ENCODE results near the gene ATP5MC2.
"Not testable (repeated sequence)": the region's sequence is repeated elsewhere in the genome, so short reads cannot be mapped to it uniquely, and the experiment has no call there.

Gene ATP5MC2

DNA sequence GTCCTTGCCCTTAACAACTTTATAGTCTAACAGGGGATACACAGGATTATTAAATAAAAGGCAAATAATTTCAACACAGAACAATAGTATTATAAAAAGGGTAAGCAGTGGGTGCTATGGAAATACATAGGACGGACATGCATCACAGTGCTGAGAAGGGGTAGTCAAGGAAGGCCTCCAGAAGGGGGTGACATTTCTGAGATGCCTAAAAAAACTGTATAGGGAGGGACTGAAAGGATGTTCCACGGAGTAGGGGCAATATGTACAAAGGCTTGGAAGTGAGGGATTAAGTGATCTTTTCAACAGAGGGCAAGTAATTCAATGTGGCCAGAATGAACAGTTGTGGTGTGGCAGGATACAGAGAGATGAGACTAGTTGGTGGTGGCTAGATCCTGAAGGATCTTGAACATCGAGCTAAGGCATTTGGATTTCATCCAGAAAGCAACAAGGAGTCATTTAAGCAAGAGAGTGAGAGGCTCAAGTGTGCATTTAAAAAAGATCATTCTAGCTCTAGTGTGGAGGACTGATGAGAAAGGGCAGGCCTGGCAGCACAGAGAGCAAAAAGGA is 8.9 kb upstream of the ATP5MC2 start:
- Histone ChIP-seq H3K36me3 (ENCODE audit: control insufficient read depth, insufficient read depth, low read length) (no peaks in the 10 kb centered on the region), H3K27ac (ENCODE audit: low read depth, low read length) (no peak overlapping the region), H3K4me1 (ENCODE audit: control insufficient read depth, insufficient read depth, low read length) (no peaks in the 10 kb centered on the region), H3K9ac (ENCODE audit: low read length) (no peak overlapping the region), H3K27me3 (ENCODE audit: control insufficient read depth, insufficient read depth, low read length) (no peaks in the 10 kb centered on the region), H3K4me3 (ENCODE audit: low read length) (no peak overlapping the region)

GRCh38 chr12:53683983-53684382 is 8.1 kb upstream of the ATP5MC2 start:
- Histone ChIP-seq H3K4me1 (ENCODE audit: control insufficient read depth, insufficient read depth, low read length) (no peaks in the 10 kb centered on the region), H3K27ac (ENCODE audit: low read depth, low read length) (no peak overlapping the region), H3K27me3 (ENCODE audit: control insufficient read depth, insufficient read depth, low read length) (no peaks in the 10 kb centered on the region), H3K36me3 (ENCODE audit: control insufficient read depth, insufficient read depth, low read length) (no peaks in the 10 kb centered on the region), H3K9ac (ENCODE audit: low read length) (no peak overlapping the region), H3K4me3 (ENCODE audit: low read length) (no peak overlapping the region)

DNA sequence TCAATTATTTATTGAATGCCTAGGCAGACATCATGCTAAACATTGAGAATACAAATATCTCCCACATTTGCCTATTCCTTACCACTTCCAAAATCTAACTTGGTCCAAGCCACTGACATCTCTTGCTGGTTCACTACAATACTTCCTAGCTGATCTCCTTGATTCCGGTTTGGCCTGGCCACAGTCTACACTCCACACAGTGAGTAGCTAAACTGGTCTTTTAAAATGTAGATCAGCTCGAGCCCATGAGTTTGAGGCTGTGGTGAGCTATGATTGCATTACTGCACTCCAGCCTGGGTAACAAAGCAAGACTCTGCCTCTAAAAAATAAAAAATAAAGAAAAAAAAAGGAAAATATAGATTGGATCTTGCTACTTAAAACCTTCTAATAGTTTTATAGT is 7.6 kb upstream of the ATP5MC2 start:
- H3K36me3 ChIP-seq (ENCODE audit: control insufficient read depth, insufficient read depth, low read length) = no peaks in the 10 kb centered on the region
- no peaks in the 10 kb centered on the region for H3K27me3 ChIP-seq (ENCODE audit: control insufficient read depth, insufficient read depth, low read length)
- no peak overlapping the region for H3K27ac ChIP-seq (ENCODE audit: low read depth, low read length)
- H3K4me1 ChIP-seq (ENCODE audit: control insufficient read depth, insufficient read depth, low read length) = no peaks in the 10 kb centered on the region
- H3K4me3 ChIP-seq (ENCODE audit: low read length) = no peak overlapping the region
- no peak overlapping the region for H3K9ac ChIP-seq (ENCODE audit: low read length)

- not testable (repeated sequence) for H3K9ac ChIP-seq (ENCODE audit: low read length); H3K36me3 ChIP-seq (ENCODE audit: control insufficient read depth, insufficient read depth, low read length); H3K27me3 ChIP-seq (ENCODE audit: control insufficient read depth, insufficient read depth, low read length); H3K27ac ChIP-seq (ENCODE audit: low read depth, low read length); H3K4me3 ChIP-seq (ENCODE audit: low read length)
- H3K4me1 ChIP-seq (ENCODE audit: control insufficient read depth, insufficient read depth, low read length) = peaks cover 15% of the 10 kb centered on the region
Observed at GRCh38 chr12:53680061-53680460, 4.2 kb upstream of the ATP5MC2 start.

GRCh38 chr12:53677800-53678148 is 1.9 kb upstream of the ATP5MC2 start:
- H3K9ac ChIP-seq (ENCODE audit: low read length) = no peak overlapping the region
- no peaks in the 10 kb centered on the region for H3K27me3 ChIP-seq (ENCODE audit: control insufficient read depth, insufficient read depth, low read length)
- H3K4me1 ChIP-seq (ENCODE audit: control insufficient read depth, insufficient read depth, low read length) = peaks cover 22% of the 10 kb centered on the region
- no peaks in the 10 kb centered on the region for H3K36me3 ChIP-seq (ENCODE audit: control insufficient read depth, insufficient read depth, low read length)
- peak overlapping the region; percentile 97 for H3K27ac ChIP-seq (ENCODE audit: low read depth, low read length)
- H3K4me3 ChIP-seq (ENCODE audit: low read length) = peak overlapping the region; percentile 86

DNA sequence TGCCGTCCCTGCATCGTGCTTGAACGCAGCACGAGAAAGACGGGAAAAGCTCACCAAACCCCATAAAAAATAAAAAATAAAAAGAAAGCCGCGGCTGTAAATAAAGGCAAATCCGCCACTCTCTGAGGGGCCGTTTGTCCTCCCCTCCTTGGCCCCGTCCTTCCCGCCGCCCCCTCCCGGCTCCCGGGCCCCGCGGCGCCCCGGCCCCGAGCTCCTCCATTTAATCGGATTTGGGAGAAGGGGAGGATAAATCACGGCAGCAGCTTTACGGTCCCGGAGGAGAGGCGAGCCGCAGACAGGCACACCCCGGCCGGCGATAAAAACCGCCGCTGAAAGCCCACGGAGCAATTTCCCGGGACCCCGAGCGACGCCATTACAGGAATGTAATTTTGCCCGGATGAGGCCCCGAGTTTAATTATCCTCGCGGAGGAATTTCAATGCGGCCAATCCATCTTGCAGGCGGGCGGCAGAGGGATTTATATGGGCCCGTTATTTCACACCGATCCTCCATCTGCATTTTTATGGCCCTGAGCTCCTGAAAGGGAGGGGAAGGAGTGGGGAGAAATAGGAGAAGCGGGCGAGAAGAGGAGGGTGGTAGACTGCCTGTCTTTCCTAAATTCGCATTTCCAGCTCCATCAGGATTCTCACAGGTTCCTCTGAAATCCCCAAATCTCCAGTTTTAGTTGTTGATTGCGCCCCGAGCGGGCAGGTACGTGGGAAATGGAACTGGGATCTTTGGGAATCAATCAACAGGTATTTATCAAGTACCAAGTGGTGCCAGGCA is 1.3 kb upstream of the ATP5MC2 start:
- H3K9ac ChIP-seq (ENCODE audit: low read length) = peak overlapping the region; percentile 71
- peak overlapping the region; percentile 86 for H3K4me3 ChIP-seq (ENCODE audit: low read length)

GRCh38 chr12:53676656-53677015 is 753 bp upstream of the ATP5MC2 start:
- Histone ChIP-seq H3K27me3 (ENCODE audit: control insufficient read depth, insufficient read depth, low read length) (no peaks in the 10 kb centered on the region), H3K27ac (ENCODE audit: low read depth, low read length) (peak overlapping the region; percentile 97), H3K9ac (ENCODE audit: low read length) (peak overlapping the region; percentile 71), H3K4me3 (ENCODE audit: low read length) (peak overlapping the region; percentile 86), H3K36me3 (ENCODE audit: control insufficient read depth, insufficient read depth, low read length) (peaks cover 4% of the 10 kb centered on the region), H3K4me1 (ENCODE audit: control insufficient read depth, insufficient read depth, low read length) (peaks cover 22% of the 10 kb centered on the region)

More for the DNA sequence above, 1.3 kb upstream of the ATP5MC2 start:
- H3K27me3 ChIP-seq (ENCODE audit: control insufficient read depth, insufficient read depth, low read length) = no peaks in the 10 kb centered on the region
- peak overlapping the region; percentile 97 for H3K27ac ChIP-seq (ENCODE audit: low read depth, low read length)
- peaks cover 22% of the 10 kb centered on the region for H3K4me1 ChIP-seq (ENCODE audit: control insufficient read depth, insufficient read depth, low read length)
- peaks cover 3% of the 10 kb centered on the region for H3K36me3 ChIP-seq (ENCODE audit: control insufficient read depth, insufficient read depth, low read length)

- Histone ChIP-seq H3K27me3 (ENCODE audit: control insufficient read depth, insufficient read depth, low read length) (no peaks in the 10 kb centered on the region), H3K4me1 (ENCODE audit: control insufficient read depth, insufficient read depth, low read length) (peaks cover 24% of the 10 kb centered on the region), H3K4me3 (ENCODE audit: low read length) (peak overlapping the region; percentile 99), H3K27ac (ENCODE audit: low read depth, low read length) (peak overlapping the region; percentile 93), H3K9ac (ENCODE audit: low read length) (peak overlapping the region; percentile 60), H3K36me3 (ENCODE audit: control insufficient read depth, insufficient read depth, low read length) (peaks cover 12% of the 10 kb centered on the region)
Observed at GRCh38 chr12:53674977-53675700, 744 bp downstream of the ATP5MC2 start.

GRCh38 chr12:53670971-53671370 is 4.9 kb downstream of the ATP5MC2 start:
- Histone ChIP-seq H3K27me3 (ENCODE audit: control insufficient read depth, insufficient read depth, low read length) (no peaks in the 10 kb centered on the region), H3K4me3 (ENCODE audit: low read length) (no peak overlapping the region), H3K27ac (ENCODE audit: low read depth, low read length) (no peak overlapping the region), H3K4me1 (ENCODE audit: control insufficient read depth, insufficient read depth, low read length) (peaks cover 10% of the 10 kb centered on the region), H3K36me3 (ENCODE audit: control insufficient read depth, insufficient read depth, low read length) (peaks cover 29% of the 10 kb centered on the region), H3K9ac (ENCODE audit: low read length) (no peak overlapping the region)

GRCh38 chr12:53670308-53670707 is 5.6 kb downstream of the ATP5MC2 start:
- Histone ChIP-seq H3K9ac (ENCODE audit: low read length) (no peak overlapping the region), H3K36me3 (ENCODE audit: control insufficient read depth, insufficient read depth, low read length) (peaks cover 34% of the 10 kb centered on the region), H3K27me3 (ENCODE audit: control insufficient read depth, insufficient read depth, low read length) (no peaks in the 10 kb centered on the region), H3K4me1 (ENCODE audit: control insufficient read depth, insufficient read depth, low read length) (peaks cover 10% of the 10 kb centered on the region), H3K27ac (ENCODE audit: low read depth, low read length) (no peak overlapping the region), H3K4me3 (ENCODE audit: low read length) (no peak overlapping the region)

- Histone ChIP-seq H3K36me3 (ENCODE audit: control insufficient read depth, insufficient read depth, low read length) (peaks cover 44% of the 10 kb centered on the region), H3K4me3 (ENCODE audit: low read length) (no peak overlapping the region)
Observed at GRCh38 chr12:53667080-53667479, 8.8 kb downstream of the ATP5MC2 start.

DNA sequence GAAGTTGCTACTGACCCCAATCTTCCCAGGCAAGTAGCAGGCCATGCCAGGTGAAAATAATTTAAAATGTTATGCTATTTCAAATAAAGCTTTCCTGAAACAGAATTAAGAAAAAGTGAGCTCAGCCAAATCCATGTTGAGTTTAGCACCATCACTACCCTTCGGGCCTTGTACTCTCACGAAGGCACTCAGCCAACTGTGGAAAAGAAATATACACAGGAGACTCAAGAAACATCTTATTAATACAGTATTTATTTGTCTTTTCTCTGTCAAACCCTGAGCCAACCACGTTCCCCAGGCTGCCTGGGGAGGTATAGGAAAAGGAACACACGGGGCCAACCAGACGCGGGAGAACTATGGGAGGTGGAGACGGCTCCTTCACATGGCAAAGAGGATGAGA is 10.9 kb downstream of the ATP5MC2 start:
- Histone ChIP-seq H3K27me3 (ENCODE audit: control insufficient read depth, insufficient read depth, low read length) (no peaks in the 10 kb centered on the region), H3K27ac (ENCODE audit: low read depth, low read length) (no peak overlapping the region), H3K36me3 (ENCODE audit: control insufficient read depth, insufficient read depth, low read length) (peaks cover 36% of the 10 kb centered on the region), H3K4me3 (ENCODE audit: low read length) (no peak overlapping the region), H3K4me1 (ENCODE audit: control insufficient read depth, insufficient read depth, low read length) (peaks cover 4% of the 10 kb centered on the region), H3K9ac (ENCODE audit: low read length) (no peak overlapping the region)

More at GRCh38 chr12:53667080-53667479, 8.8 kb downstream of the ATP5MC2 start:
- Histone ChIP-seq H3K27me3 (ENCODE audit: control insufficient read depth, insufficient read depth, low read length) (no peaks in the 10 kb centered on the region), H3K9ac (ENCODE audit: low read length) (no peak overlapping the region), H3K27ac (ENCODE audit: low read depth, low read length) (no peak overlapping the region), H3K4me1 (ENCODE audit: control insufficient read depth, insufficient read depth, low read length) (peaks cover 2% of the 10 kb centered on the region)

Measured in rectal smooth muscle tissue (tissue), 1 donor.